OCI-LY3 (cell line): ENCODE data around the gene AKR7A3.

Experiments used
- EZH2phosphoT487 ChIP-seq: fragments of 200-600 bp; shearing (Covaris generic); IDR thresholded peaks from 2 replicates; pipeline ENCODE4 v1.6.1; 2018; ENCODE audit warnings: antibody characterized with exemption, mixed run types, low read depth
- TF ChIP-seq, protein P1 (sequence below): fragments of 200-600, 300-600 bp; sonication (generic); IDR thresholded peaks from 2 replicates; pipeline ENCODE4 v1.5.1; 2014; ENCODE audit warnings: antibody characterized with exemption, low read length, low read depth

DNA sequence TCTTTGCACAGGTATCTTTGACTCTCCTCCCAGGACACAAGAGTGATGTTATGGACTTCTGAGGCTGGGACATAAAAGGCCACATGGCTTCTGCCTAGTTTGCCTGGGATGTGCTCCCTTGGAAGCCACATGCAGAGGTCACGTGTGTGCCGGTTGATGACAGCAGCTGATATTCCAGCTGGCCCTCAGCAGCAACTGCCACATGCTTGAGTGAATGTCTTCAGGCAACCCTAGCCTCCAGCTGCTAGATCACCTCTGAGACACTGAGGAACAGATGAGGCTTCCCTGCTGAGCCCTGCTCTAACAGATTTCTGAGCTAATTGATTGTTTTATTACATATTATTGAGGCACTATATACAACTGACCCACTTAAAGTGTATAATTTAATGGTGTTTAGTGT, 11.6 kb upstream of the AKR7A3 start:
- TF ChIP-seq, protein P1, sequence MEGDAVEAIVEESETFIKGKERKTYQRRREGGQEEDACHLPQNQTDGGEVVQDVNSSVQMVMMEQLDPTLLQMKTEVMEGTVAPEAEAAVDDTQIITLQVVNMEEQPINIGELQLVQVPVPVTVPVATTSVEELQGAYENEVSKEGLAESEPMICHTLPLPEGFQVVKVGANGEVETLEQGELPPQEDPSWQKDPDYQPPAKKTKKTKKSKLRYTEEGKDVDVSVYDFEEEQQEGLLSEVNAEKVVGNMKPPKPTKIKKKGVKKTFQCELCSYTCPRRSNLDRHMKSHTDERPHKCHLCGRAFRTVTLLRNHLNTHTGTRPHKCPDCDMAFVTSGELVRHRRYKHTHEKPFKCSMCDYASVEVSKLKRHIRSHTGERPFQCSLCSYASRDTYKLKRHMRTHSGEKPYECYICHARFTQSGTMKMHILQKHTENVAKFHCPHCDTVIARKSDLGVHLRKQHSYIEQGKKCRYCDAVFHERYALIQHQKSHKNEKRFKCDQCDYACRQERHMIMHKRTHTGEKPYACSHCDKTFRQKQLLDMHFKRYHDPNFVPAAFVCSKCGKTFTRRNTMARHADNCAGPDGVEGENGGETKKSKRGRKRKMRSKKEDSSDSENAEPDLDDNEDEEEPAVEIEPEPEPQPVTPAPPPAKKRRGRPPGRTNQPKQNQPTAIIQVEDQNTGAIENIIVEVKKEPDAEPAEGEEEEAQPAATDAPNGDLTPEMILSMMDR, result no peak
- TF ChIP-seq EZH2phosphoT487, result no peak
